A549 (cell line): ENCODE measurements around the gene DNM1. TPM values are rescaled to one million over a fixed set of nuclear protein-coding genes. Genes with fewer than 3 reads are reported as not detected.

ENCODE experiments used
- ATAC-seq, 2 experiments: fragments of 200-7000 bp in 1 of 2; fragments of >200 bp in 1 of 2; cut with Nextera tagmentation in 1 of 2; cut with Tn5 transposase in 1 of 2; 3 replicates each; pipeline versions ENCODE4 v1.8.0 to v1.9.1; 2018 to 2020; ENCODE audit warnings: mild to moderate bottlenecking in 1 of 2, moderate library complexity in 1 of 2
- CTCF ChIA-PET: fragments of 300-600 bp; sonication (Branson Sonifier 250); formaldehyde crosslinking; extraction: SDS; loops from one replicate; lab custom pipeline; 2021; ENCODE audit warnings: antibody characterized with exemption, inconsistent platforms; lab: Yijun Ruan, JAX
- POLR2A ChIA-PET: fragments of 350-600 bp; formaldehyde crosslinking; extraction: SDS; loops from one replicate; lab custom pipeline; 2021; ENCODE audit warnings: antibody characterized with exemption, inconsistent platforms; lab: Yijun Ruan, JAX
- DNase-seq, 2 experiments: peaks; one replicate each; pipeline versions ENCODE4 v3.0.0 to v3.0.0-alpha.2; 2011 to 2016; ENCODE audit warnings: low read depth in 1 of 2, low spot score in 1 of 2
- FAIRE-seq: peaks from 2 replicates; lab custom pipeline; 2011; peaks lifted over from hg19 to GRCh38; lab: Jason Lieb, UNC
- H3K27ac ChIP-seq, 2 experiments: fragments of >200 bp; sonication (Bioruptor Twin); formaldehyde crosslinking; 3 replicates each; pipeline ENCODE4 v1.5.1; 2016 to 2017
- H3K4me1 ChIP-seq: fragments of >200 bp; sonication (Bioruptor Twin); formaldehyde crosslinking; 3 replicates; pipeline ENCODE4 v1.6.1; 2016
- H3K4me2 ChIP-seq: fragments of >200 bp; sonication (Bioruptor Twin); formaldehyde crosslinking; 3 replicates; pipeline ENCODE4 v1.6.1; 2016
- H3K4me3 ChIP-seq: fragments of >200 bp; sonication (Bioruptor Twin); formaldehyde crosslinking; 3 replicates; pipeline ENCODE4 v1.5.1; 2016
- H3K9me3 ChIP-seq: fragments of >200 bp; sonication (Bioruptor Twin); formaldehyde crosslinking; 3 replicates; pipeline ENCODE4 v1.6.1; 2016
- BHLHE40 ChIP-seq: IDR thresholded peaks from 2 replicates; pipeline ENCODE4 v1.6.1; 2012; ENCODE audit warnings: low read depth, low read length, inconsistent platforms
- CEBPB ChIP-seq, 2 experiments: fragments of >200 bp in 1 of 2; sonication (Bioruptor Twin) in 1 of 2; formaldehyde crosslinking in 1 of 2; IDR thresholded peaks; 2 replicates each; pipeline ENCODE4 v1.6.1; 2012 to 2016
- CHD4 ChIP-seq: fragments of 200-600 bp; sonication (generic); IDR thresholded peaks from 2 replicates; pipeline ENCODE4 v1.6.1; 2016; ENCODE audit warnings: antibody characterized with exemption, mild to moderate bottlenecking, borderline replicate concordance
- EHF ChIP-seq: fragments of 250-450 bp; sonication (Bioruptor Pico); IDR thresholded peaks from 2 replicates; pipeline ENCODE4 v1.5.0; 2020; ENCODE audit warnings: mild to moderate bottlenecking
- EP300 ChIP-seq, 2 experiments: fragments of >200 bp; sonication (Bioruptor Twin); formaldehyde crosslinking; IDR thresholded peaks; 2 replicates in 1 of 2; 3 replicates in 1 of 2; pipeline ENCODE4 v1.6.1; 2016 to 2017
- ESRRA ChIP-seq: fragments of 150-350 bp; IDR thresholded peaks from 2 replicates; pipeline ENCODE4 v1.6.1; 2014; ENCODE audit warnings: mild to moderate bottlenecking, low read length, borderline replicate concordance
- FOSL2 ChIP-seq, 2 experiments: fragments of 450-650 bp in 1 of 2; fragments of >200 bp in 1 of 2; sonication (Bioruptor Twin) in 1 of 2; formaldehyde crosslinking; IDR thresholded peaks; 2 replicates each; pipeline versions ENCODE4 v1.5.0 to v1.6.1; 2016 to 2020; ENCODE audit warnings: mild to moderate bottlenecking in 1 of 2, moderate library complexity in 1 of 2
- GATA3 ChIP-seq: IDR thresholded peaks from 2 replicates; pipeline ENCODE4 v1.6.1; 2012; ENCODE audit warnings: borderline replicate concordance
- HDAC2 ChIP-seq: fragments of 200-600 bp; sonication (generic); IDR thresholded peaks from 2 replicates; pipeline ENCODE4 v1.6.1; 2016
- HOXB13 ChIP-seq: fragments of 250-450 bp; sonication (Bioruptor Pico); IDR thresholded peaks from 2 replicates; pipeline ENCODE4 v1.5.0; 2020; ENCODE audit warnings: low read depth, mild to moderate bottlenecking, moderate library complexity
- HOXB5 ChIP-seq: fragments of 250-450 bp; sonication (Bioruptor Pico); IDR thresholded peaks from 2 replicates; pipeline ENCODE4 v1.5.0; 2020; ENCODE audit warnings: mild to moderate bottlenecking, moderate library complexity
- JUN ChIP-seq, 2 experiments: fragments of >200 bp; sonication (Bioruptor Twin); formaldehyde crosslinking; IDR thresholded peaks; 2 replicates in 1 of 2; 3 replicates in 1 of 2; pipeline ENCODE4 v1.6.1; 2016 to 2017
- JUNB ChIP-seq: fragments of >200 bp; sonication (Bioruptor Twin); formaldehyde crosslinking; IDR thresholded peaks from 2 replicates; pipeline ENCODE4 v1.6.1; 2016
- KDM1A ChIP-seq: fragments of 200-600 bp; sonication (generic); IDR thresholded peaks from 2 replicates; pipeline ENCODE4 v1.6.1; 2016; ENCODE audit warnings: low read depth, mild to moderate bottlenecking
- MAFK ChIP-seq: fragments of 450-650 bp; IDR thresholded peaks from 2 replicates; pipeline ENCODE4 v1.6.1; 2014; ENCODE audit not compliant: partially characterized antibody
- NFE2L2 ChIP-seq: fragments of 150-350 bp; conservative IDR thresholded peaks from 2 replicates; pipeline ENCODE4 v1.6.1; 2014; ENCODE audit warnings: low read length
- NR3C1 ChIP-seq: fragments of >200 bp; sonication (Bioruptor Twin); formaldehyde crosslinking; IDR thresholded peaks from 3 replicates; pipeline ENCODE4 v1.6.1; 2017
- ZC3H11A ChIP-seq: fragments of 450-650 bp; IDR thresholded peaks from 2 replicates; pipeline ENCODE4 v1.6.1; 2014; ENCODE audit warnings: antibody characterized with exemption, mild to moderate bottlenecking
- ZFP36 ChIP-seq: fragments of 450-650 bp; IDR thresholded peaks from 2 replicates; pipeline ENCODE4 v1.6.1; 2014; ENCODE audit warnings: borderline replicate concordance; ENCODE audit not compliant: partially characterized antibody
- WGBS: methylation state at CpG from one replicate; pipeline ENCODE4 v1.1.6; 2017; ENCODE audit errors: missing lambda C conversion rate; 5-methylcytosine and 5-hydroxymethylcytosine counted together
- polyA plus RNA-seq, 4 experiments: library from polyadenylated mRNA; depleted of rRNA in 3 of 4; stranded (reverse); fragments of >200 nt; fragmentation: RNase III in 1 of 4; extraction: RNeasy Plus Mini Kit Qiagen cat#74134 plus additional on column Dnase treatment in 1 of 4; gene quantifications; 2 replicates in 3 of 4; 3 replicates in 1 of 4; pipeline ENCODE4 v1.2.3, GENCODE V29; 2011 to 2017
- TF ChIP-seq, protein P1 (sequence below): IDR thresholded peaks from 2 replicates; pipeline ENCODE4 v1.6.1; 2012
- TF ChIP-seq, protein P2 (sequence below): IDR thresholded peaks from 2 replicates; pipeline ENCODE4 v1.6.1; 2012; ENCODE audit warnings: low read depth, borderline replicate concordance

The DNM1 gene
- polyA plus RNA-seq, 2 of the 4 experiments (the other 2 are of a cell fraction) = 60.2 to 139 TPM

DNA sequence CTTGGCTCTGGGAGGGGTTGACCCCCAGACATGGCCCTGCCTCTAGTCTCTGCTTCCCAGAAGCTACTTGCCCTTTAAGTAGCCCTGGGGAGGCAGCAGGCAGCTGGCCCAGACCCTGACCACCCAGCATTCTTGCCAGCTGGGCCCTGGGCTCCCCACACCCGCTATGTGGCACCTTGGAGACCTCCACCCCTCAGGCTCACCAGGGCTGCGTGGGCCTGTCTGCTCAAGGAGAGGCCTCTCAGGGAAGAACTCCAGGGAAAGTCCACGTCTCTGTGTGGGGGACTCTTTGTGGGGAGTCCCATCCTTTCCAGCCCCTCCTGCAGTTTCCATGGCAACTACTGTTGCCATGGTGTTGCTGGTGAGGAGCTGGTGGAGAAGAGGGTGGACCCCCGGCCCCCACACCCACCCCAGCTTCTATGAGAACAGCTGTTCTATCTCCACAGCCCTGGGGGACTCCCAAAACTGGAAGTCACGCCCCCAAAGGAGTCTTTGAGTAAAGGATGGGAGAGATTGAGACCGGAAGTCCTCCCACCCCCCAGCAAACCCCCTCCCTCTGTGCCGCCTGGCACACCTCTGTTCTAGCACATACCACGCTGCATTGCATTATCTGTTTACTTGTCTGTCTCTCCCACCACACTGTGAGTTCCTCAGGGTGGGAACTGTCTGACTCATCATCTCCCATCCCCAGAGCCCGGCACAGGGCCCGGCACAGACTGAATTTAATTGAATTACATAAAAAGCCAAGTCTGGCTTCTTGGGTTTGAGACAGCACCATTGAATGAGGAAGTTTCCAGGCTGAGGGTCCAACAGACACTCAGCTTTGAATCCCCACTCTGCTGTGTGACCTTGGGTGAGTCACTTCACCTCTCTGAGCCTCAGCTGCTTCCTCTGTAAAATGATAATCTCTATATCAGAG lies 12.6 kb downstream of the DNM1 start:
- ChIA-PET CTCF (interaction anchor here (0.6 to 10.3 kb wide), 7 partner anchors 15 to 420 kb away, joined by 3 to 82 read pairs (median 3); partner anchors contain the start of genes CIZ1 and DNM1), POLR2A (interaction anchor here (0.5 to 1.1 kb wide), 3 partner anchors 12 to 56 kb away, joined by 3 to 7 read pairs (median 6); partner anchors contain the start of genes BBLN and DNM1)
- peak overlapping the region; percentile 95 to 99 for H3K27ac ChIP-seq
- no peak overlapping the region for H3K4me3 ChIP-seq
- peaks cover 82% of the 10 kb centered on the region for H3K4me1 ChIP-seq
- ATAC-seq = peak; percentile 25 to 61; a peak in 5 of 6 replicates
- WGBS = 18% methylated on average over 10 of the region's 10 CpGs
- no peaks in the 10 kb centered on the region for H3K9me3 ChIP-seq
- 0 out of 2 replicates have a peak, but pooled peaks have one; percentile 49 for TF ChIP-seq KDM1A
- TF ChIP-seq CHD4 = no peak
- peak; percentile 41; the same call in 1 of the 2 replicates for TF ChIP-seq HOXB5 (CRISPR knock-in tag)
- TF ChIP-seq EP300 (IDR thresholded peaks at IDR 0.05) = peak in 1 of 2 experiments; percentile 62; a peak in 2 of 5 replicates
- 0 out of 2 replicates have a peak, but pooled peaks have one; percentile 15 for TF ChIP-seq BHLHE40
- TF ChIP-seq NR3C1 = no peak
- TF ChIP-seq ESRRA = peak; percentile 78; the same call in 1 of the 2 replicates
- TF ChIP-seq, protein P1, sequence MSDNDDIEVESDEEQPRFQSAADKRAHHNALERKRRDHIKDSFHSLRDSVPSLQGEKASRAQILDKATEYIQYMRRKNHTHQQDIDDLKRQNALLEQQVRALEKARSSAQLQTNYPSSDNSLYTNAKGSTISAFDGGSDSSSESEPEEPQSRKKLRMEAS = peak; percentile 44; the same call in 1 of the 2 replicates
- TF ChIP-seq, protein P2, sequence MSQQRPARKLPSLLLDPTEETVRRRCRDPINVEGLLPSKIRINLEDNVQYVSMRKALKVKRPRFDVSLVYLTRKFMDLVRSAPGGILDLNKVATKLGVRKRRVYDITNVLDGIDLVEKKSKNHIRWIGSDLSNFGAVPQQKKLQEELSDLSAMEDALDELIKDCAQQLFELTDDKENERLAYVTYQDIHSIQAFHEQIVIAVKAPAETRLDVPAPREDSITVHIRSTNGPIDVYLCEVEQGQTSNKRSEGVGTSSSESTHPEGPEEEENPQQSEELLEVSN = no peak
- TF ChIP-seq MAFK = peak; percentile 55
- peak; percentile 93 for TF ChIP-seq ZFP36
- peak in 1 of 2 experiments; percentile 51; a peak in 2 of 4 replicates for TF ChIP-seq CEBPB (IDR thresholded peaks at IDR 0.05)
- TF ChIP-seq HOXB13 (CRISPR knock-in tag) = no peak
- TF ChIP-seq GATA3 = 0 out of 2 replicates have a peak, but pooled peaks have one; percentile 24
- peak; percentile 51 for TF ChIP-seq FOSL2 (IDR thresholded peaks at IDR 0.05)
- peak; percentile 84 for TF ChIP-seq FOSL2 (CRISPR knock-in tag; IDR thresholded peaks at IDR 0.05)
- TF ChIP-seq JUN (IDR thresholded peaks at IDR 0.05) = peak in 1 of 2 experiments; percentile 46; a peak in 1 of 5 replicates
- peak; percentile 37; the same call in 1 of the 2 replicates for TF ChIP-seq JUNB
- DNase-seq = peak in 1 of 2 experiments; percentile 90
- peak overlapping the region; percentile 66 for H3K4me2 ChIP-seq
- FAIRE-seq = no peak

DNA sequence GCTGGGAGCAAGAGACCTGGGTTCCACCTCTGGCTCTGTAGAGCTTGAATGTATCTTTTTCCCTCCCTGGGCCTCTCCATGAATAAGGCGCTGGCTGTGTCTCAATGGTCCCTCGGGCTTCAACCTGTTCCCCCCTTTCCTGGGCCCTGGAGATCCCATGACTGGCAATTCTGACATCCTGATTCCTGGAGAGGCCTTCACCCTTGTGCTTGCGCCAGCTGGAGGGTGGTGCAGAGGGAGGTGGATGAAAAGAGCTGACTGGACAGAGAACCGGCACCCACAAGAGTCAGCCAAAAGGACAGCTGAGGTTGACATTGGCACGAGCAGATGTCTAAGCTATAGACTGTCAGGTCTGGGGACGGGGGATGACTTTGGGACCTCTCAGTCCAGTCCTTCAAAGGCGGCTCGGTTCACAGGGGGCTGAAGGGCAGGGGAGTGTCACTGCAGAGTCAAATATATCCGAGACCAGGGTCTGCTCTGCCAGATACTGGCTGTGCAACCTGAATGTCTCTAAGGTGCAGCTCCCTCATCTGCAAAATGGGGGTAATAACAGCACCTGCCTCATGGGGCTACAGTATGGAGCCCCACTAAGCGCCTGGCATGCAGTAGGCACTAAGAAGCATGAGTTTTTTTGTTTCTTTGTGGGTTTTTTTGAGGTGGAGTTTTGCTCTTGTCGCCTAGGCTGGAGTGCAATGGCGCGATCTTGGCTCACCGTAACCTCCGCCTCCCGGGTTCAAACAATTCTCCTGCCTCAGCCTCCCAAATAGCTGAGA lies 13.8 kb downstream of the DNM1 start:
- FAIRE-seq (no peak), DNase-seq (no peak), ATAC-seq (no peak)
- ChIA-PET POLR2A (no interaction called here), CTCF (interaction anchor here (0.8 to 10.3 kb wide), 7 partner anchors 14 to 419 kb away, joined by 3 to 82 read pairs (median 3); partner anchors contain the start of genes CIZ1 and DNM1)
- TF ChIP-seq NFE2L2 = peak; percentile 44; the same call in 1 of the 2 replicates
- peak; percentile 85 for TF ChIP-seq MAFK
- TF ChIP-seq EP300 (IDR thresholded peaks at IDR 0.05) = no peak
- TF ChIP-seq HDAC2 = no peak
- TF ChIP-seq EHF (CRISPR knock-in tag) = 0 out of 2 replicates have a peak, but pooled peaks have one; percentile 19
- TF ChIP-seq ZC3H11A = no peak
- WGBS = 88% methylated on average over 16 of the region's 16 CpGs
- peak overlapping the region; percentile 66 for H3K4me2 ChIP-seq
- no peaks in the 10 kb centered on the region for H3K9me3 ChIP-seq
- H3K4me3 ChIP-seq = no peak overlapping the region
- peaks cover 70% of the 10 kb centered on the region for H3K4me1 ChIP-seq
- peak overlapping the region; percentile 95 to 99 for H3K27ac ChIP-seq
